HG03439 (cell line): ENCODE data around the gene NTRK3.

ENCODE experiments used
- ATAC-seq: cut with Tn5 transposase; IDR thresholded peaks from one replicate; pipeline ENCODE4 v1.9.1; 2021; ENCODE audit warnings: mild to moderate bottlenecking, moderate library complexity; ENCODE audit not compliant: unreplicated experiment

The NTRK3 gene

GRCh38 chr15:87907676-87908446, 348.7 kb downstream of the NTRK3 start:
- ATAC-seq: no peak

- ATAC-seq: no peak
These were observed 350.1 kb downstream of the NTRK3 start for GRCh38 chr15:87906444-87906843.

GRCh38 chr15:87902772-87903426, 353.6 kb downstream of the NTRK3 start:
- no peak for ATAC-seq

GRCh38 chr15:87901926-87902690, 354.4 kb downstream of the NTRK3 start:
- no peak for ATAC-seq

- ATAC-seq: no peak
These were observed 355.5 kb downstream of the NTRK3 start for GRCh38 chr15:87901008-87901407.

GRCh38 chr15:87896936-87897335, 359.6 kb downstream of the NTRK3 start:
- ATAC-seq: no peak

GRCh38 chr15:87887177-87887576, 369.4 kb downstream of the NTRK3 start:
- ATAC-seq: no peak

GRCh38 chr15:87881026-87881425, 375.5 kb downstream of the NTRK3 start:
- no peak for ATAC-seq

- ATAC-seq: no peak
These were observed 378.6 kb downstream of the NTRK3 start for GRCh38 chr15:87877822-87878542.

- no peak for ATAC-seq
These were observed 379.3 kb downstream of the NTRK3 start for GRCh38 chr15:87877114-87877810.

- no peak for ATAC-seq
These were observed 381.4 kb downstream of the NTRK3 start for GRCh38 chr15:87874896-87875711.

- ATAC-seq: no peak
These were observed 383.0 kb downstream of the NTRK3 start for GRCh38 chr15:87873516-87873915.

- no peak for ATAC-seq
These were observed 384.7 kb downstream of the NTRK3 start for GRCh38 chr15:87871731-87872320.

- ATAC-seq: no peak
These were observed 385.3 kb downstream of the NTRK3 start for GRCh38 chr15:87871258-87871681.

- no peak for ATAC-seq
These were observed 389.6 kb downstream of the NTRK3 start for GRCh38 chr15:87866961-87867360.

- ATAC-seq: no peak
These were observed 393.4 kb downstream of the NTRK3 start for GRCh38 chr15:87863152-87863551.

GRCh38 chr15:87860743-87861142, 395.8 kb downstream of the NTRK3 start:
- ATAC-seq: no peak

- ATAC-seq: no peak
These were observed 397.9 kb downstream of the NTRK3 start for GRCh38 chr15:87858651-87859050.

- ATAC-seq: no peak
These were observed 405.0 kb downstream of the NTRK3 start for GRCh38 chr15:87851497-87851896.
